DND-41 (cell line): Measurements from ENCODE around the gene SRPK2.

Source experiments
- CTCF ChIP-seq: IDR thresholded peaks from 2 replicates; pipeline ENCODE4 v1.5.1; 2012; ENCODE audit warnings: borderline replicate concordance, low read length, moderate library complexity, mild to moderate bottlenecking; ENCODE audit not compliant: poor library complexity, severe bottlenecking; ENCODE audit errors: extremely low read depth
- EZH2 ChIP-seq: IDR thresholded peaks from 3 replicates; pipeline ENCODE4 v1.6.1; 2012; ENCODE audit warnings: borderline replicate concordance, low read depth, mild to moderate bottlenecking, moderate library complexity, low read length, inconsistent platforms; ENCODE audit not compliant: severe bottlenecking

GRCh38 chr7:105094966-105095365 is 293.8 kb downstream of the SRPK2 start:
- TF ChIP-seq CTCF (no peak), EZH2 (no peak)
